Prostate gland (tissue), 2 donors: ENCODE results near the gene WWOX. TPM values are rescaled to one million over a fixed set of nuclear protein-coding genes. Genes with fewer than 3 reads are reported as not detected.

ENCODE experiments used
- DNase-seq: peaks from one replicate; pipeline ENCODE4 v3.0.0-alpha.2; 2019; ENCODE audit warnings: low spot score
- H3K27ac ChIP-seq, 2 donors: fragments of 200-600 bp; sonication (generic); 2 replicates each; pipeline ENCODE4 v1.5.1; 2017 to 2019
- H3K27me3 ChIP-seq: fragments of 200-600 bp; sonication (generic); replicated peaks from 2 replicates; pipeline ENCODE4 v1.5.1; 2019; ENCODE audit not compliant: insufficient read depth
- H3K36me3 ChIP-seq, 2 donors: fragments of 200-600 bp; sonication (generic); 1 replicate in 1 of 2; 2 replicates in 1 of 2; pipeline versions ENCODE4 v1.5.1 to v1.8.1; 2017 to 2019
- H3K4me1 ChIP-seq: fragments of 200-600 bp; sonication (generic); replicated peaks from 2 replicates; pipeline ENCODE4 v1.5.1; 2019
- H3K4me3 ChIP-seq, 2 donors: fragments of 200-600 bp; sonication (generic); 2 replicates each; pipeline ENCODE4 v1.5.1; 2017 to 2019
- H3K9me3 ChIP-seq: fragments of 200-600 bp; sonication (generic); 2 replicates; pipeline ENCODE4 v1.5.1; 2017
- CTCF ChIP-seq, 4 experiments: fragments of 200-600 bp in 2 of 4; fragments of 450-650 bp in 2 of 4; sonication (generic) in 2 of 4; IDR thresholded peaks; 1 replicate in 3 of 4; 2 replicates in 1 of 4; pipeline ENCODE4 v1.5.1; 2016 to 2019; ENCODE audit warnings: antibody characterized with exemption in 4 of 4, mild to moderate bottlenecking in 2 of 4, moderate library complexity in 2 of 4
- POLR2A ChIP-seq: fragments of 450-650 bp; IDR thresholded peaks from one replicate; pipeline ENCODE4 v1.6.1; 2016; ENCODE audit warnings: antibody characterized with exemption, mild to moderate bottlenecking
- POLR2AphosphoS5 ChIP-seq: sonication (generic); formaldehyde crosslinking; IDR thresholded peaks from one replicate; pipeline ENCODE4 v1.6.1; 2017; ENCODE audit warnings: antibody characterized with exemption
- WGBS: methylation state at CpG from one replicate; pipeline ENCODE4 v1.1.5; 2018; 5-methylcytosine and 5-hydroxymethylcytosine counted together
- intact Hi-C: fragments of 100-400 bp; cut with DNase I; formaldehyde crosslinking; loops from one replicate; pipeline ENCODE4 v1.14.2; 2022
- total RNA-seq, 2 donors: library from RNA; depleted of rRNA; stranded (reverse); fragments of >200 nt; gene quantifications; one replicate each; pipeline ENCODE4 v1.1.0, GENCODE V29; 2016

WWOX gene
- total RNA-seq, 2 donors from 2014 or later = 93.2 to 99.4 TPM

- TF ChIP-seq CTCF (IDR thresholded peaks at IDR 0.05) (no peak), POLR2AphosphoS5 (no peak), POLR2A (no peak)
- Histone ChIP-seq H3K9me3 (no peaks in the 10 kb centered on the region), H3K27ac (no peak overlapping the region), H3K4me3 (no peak overlapping the region), H3K27me3 (no peaks in the 10 kb centered on the region), H3K4me1 (no peaks in the 10 kb centered on the region), H3K36me3 (no peaks in the 10 kb centered on the region)
- intact Hi-C loops = no loop called here
- DNase-seq = no peak
- WGBS = 98% methylated on average over 4 of the region's 4 CpGs
These were observed 116.8 kb downstream of the WWOX start for GRCh38 chr16:78216166-78216745.

- Histone ChIP-seq H3K9me3 (no peaks in the 10 kb centered on the region), H3K4me3 (no peak overlapping the region), H3K27ac (no peak overlapping the region), H3K4me1 (no peaks in the 10 kb centered on the region), H3K27me3 (no peaks in the 10 kb centered on the region), H3K36me3 (no peaks in the 10 kb centered on the region)
- TF ChIP-seq CTCF (IDR thresholded peaks at IDR 0.05) = no peak
- TF ChIP-seq POLR2A = no peak
- TF ChIP-seq POLR2AphosphoS5 = no peak
- no peak for DNase-seq
- intact Hi-C loops = no loop called here
- WGBS = 85% methylated on average over 7 of the region's 7 CpGs
These were observed 117.8 kb downstream of the WWOX start for GRCh38 chr16:78217276-78217675.

- Histone ChIP-seq H3K36me3 (no peaks in the 10 kb centered on the region), H3K27me3 (no peaks in the 10 kb centered on the region), H3K27ac (no peak overlapping the region), H3K4me1 (no peaks in the 10 kb centered on the region), H3K9me3 (no peaks in the 10 kb centered on the region), H3K4me3 (no peak overlapping the region)
- intact Hi-C loops = no loop called here
- no peak for TF ChIP-seq POLR2AphosphoS5
- no peak for TF ChIP-seq POLR2A
- no peak for TF ChIP-seq CTCF (IDR thresholded peaks at IDR 0.05)
- 91% methylated on average over 4 of the region's 4 CpGs for WGBS
- no peak for DNase-seq
These were observed 118.8 kb downstream of the WWOX start for GRCh38 chr16:78218279-78218678.

GRCh38 chr16:78218856-78219651, 119.6 kb downstream of the WWOX start:
- intact Hi-C loops = no loop called here
- 93% methylated on average over 8 of the region's 8 CpGs for WGBS
- Histone ChIP-seq H3K36me3 (no peaks in the 10 kb centered on the region), H3K27me3 (no peaks in the 10 kb centered on the region), H3K4me1 (no peaks in the 10 kb centered on the region), H3K27ac (no peak overlapping the region), H3K9me3 (no peaks in the 10 kb centered on the region), H3K4me3 (no peak overlapping the region)
- TF ChIP-seq CTCF (IDR thresholded peaks at IDR 0.05) (no peak), POLR2AphosphoS5 (no peak), POLR2A (no peak)
- no peak for DNase-seq

- no peaks in the 10 kb centered on the region for H3K36me3 ChIP-seq
- H3K27me3 ChIP-seq = no peaks in the 10 kb centered on the region
- WGBS = 97% methylated on average over 2 of the region's 2 CpGs
- TF ChIP-seq CTCF (IDR thresholded peaks at IDR 0.05) (no peak), POLR2AphosphoS5 (no peak), POLR2A (no peak)
- DNase-seq = no peak
- H3K4me3 ChIP-seq = no peak overlapping the region
- intact Hi-C loops = no loop called here
- H3K27ac ChIP-seq = no peak overlapping the region
- no peaks in the 10 kb centered on the region for H3K4me1 ChIP-seq
- H3K9me3 ChIP-seq = no peaks in the 10 kb centered on the region
These were observed 121.1 kb downstream of the WWOX start for GRCh38 chr16:78220571-78220970.
